H9 (cell line): ENCODE results near the gene ATP8A2. TPM values are rescaled to one million over a fixed set of nuclear protein-coding genes. Genes with fewer than 3 reads are reported as not detected.

Source experiments
- DNase-seq: peaks from one replicate; pipeline ENCODE4 v3.0.0-alpha.2; 2017
- H2AFZ ChIP-seq: one replicate; pipeline ENCODE4 v1.6.1; 2013; ENCODE audit warnings: mild to moderate bottlenecking, low read length, control low read depth, moderate library complexity
- H2AK5ac ChIP-seq: 2 replicates; pipeline ENCODE4 v1.6.1; 2013; ENCODE audit warnings: low read length, control low read depth, mixed read lengths; ENCODE audit not compliant: insufficient read length
- H2BK120ac ChIP-seq: one replicate; pipeline ENCODE4 v1.6.1; 2013; ENCODE audit warnings: low read depth, mild to moderate bottlenecking, low read length, control low read depth, inconsistent platforms; ENCODE audit not compliant: poor library complexity, severe bottlenecking
- H2BK12ac ChIP-seq: 2 replicates; pipeline ENCODE4 v1.6.1; 2013; ENCODE audit warnings: low read length, control low read depth, mixed read lengths, low read depth; ENCODE audit not compliant: insufficient read length
- H2BK15ac ChIP-seq: 2 replicates; pipeline ENCODE4 v1.6.1; 2013; ENCODE audit warnings: low read depth, low read length, control low read depth
- H2BK20ac ChIP-seq: one replicate; pipeline ENCODE4 v1.6.1; 2013; ENCODE audit warnings: low read depth, mild to moderate bottlenecking, low read length, control low read depth, inconsistent platforms; ENCODE audit not compliant: poor library complexity, severe bottlenecking
- H2BK5ac ChIP-seq: 2 replicates; pipeline ENCODE4 v1.6.1; 2013; ENCODE audit warnings: low read length, control low read depth, mixed read lengths; ENCODE audit not compliant: insufficient read length
- H3K14ac ChIP-seq: 2 replicates; pipeline ENCODE4 v1.6.1; 2013; ENCODE audit warnings: low read length, control low read depth; ENCODE audit not compliant: insufficient read depth
- H3K18ac ChIP-seq: 2 replicates; pipeline ENCODE4 v1.6.1; 2013; ENCODE audit warnings: low read depth, mild to moderate bottlenecking, mixed read lengths, low read length, control low read depth; ENCODE audit not compliant: insufficient read length
- H3K23ac ChIP-seq: 2 replicates; pipeline ENCODE4 v1.6.1; 2013; ENCODE audit warnings: low read length, control low read depth, mixed read lengths, low read depth; ENCODE audit not compliant: insufficient read length
- H3K23me2 ChIP-seq: 2 replicates; pipeline ENCODE4 v1.6.1; 2013; ENCODE audit warnings: low read depth, mild to moderate bottlenecking, mixed read lengths, low read length, control low read depth; ENCODE audit not compliant: insufficient read length, poor library complexity, severe bottlenecking
- H3K27ac ChIP-seq: 2 replicates; pipeline ENCODE4 v1.5.1; 2013; ENCODE audit warnings: low read length, control low read depth, mixed read lengths, low read depth; ENCODE audit not compliant: insufficient read length
- H3K27me3 ChIP-seq: 2 replicates; pipeline ENCODE4 v1.6.1; 2013; ENCODE audit warnings: low read length, control low read depth, inconsistent platforms; ENCODE audit not compliant: insufficient read depth
- H3K4ac ChIP-seq: 2 replicates; pipeline ENCODE4 v1.6.1; 2013; ENCODE audit warnings: low read depth, mild to moderate bottlenecking, control low read depth, inconsistent platforms, low read length, moderate library complexity
- H3K4me1 ChIP-seq: 2 replicates; pipeline ENCODE4 v1.6.1; 2013; ENCODE audit warnings: low read length, control low read depth, inconsistent platforms; ENCODE audit not compliant: insufficient read depth
- H3K4me2 ChIP-seq: 2 replicates; pipeline ENCODE4 v1.6.1; 2013; ENCODE audit warnings: low read length, control low read depth, mixed read lengths; ENCODE audit not compliant: insufficient read length, insufficient read depth
- H3K56ac ChIP-seq: 2 replicates; pipeline ENCODE4 v1.6.1; 2013; ENCODE audit warnings: low read depth, mild to moderate bottlenecking, mixed read lengths, low read length, control low read depth; ENCODE audit not compliant: insufficient read length
- H3K79me1 ChIP-seq: 2 replicates; pipeline ENCODE4 v1.6.1; 2013; ENCODE audit warnings: low read depth, mild to moderate bottlenecking, moderate library complexity, low read length, control low read depth, inconsistent platforms; ENCODE audit not compliant: insufficient read depth, poor library complexity, severe bottlenecking
- H3K79me2 ChIP-seq: 2 replicates; pipeline ENCODE4 v1.6.1; 2013; ENCODE audit warnings: low read length, control low read depth, inconsistent platforms; ENCODE audit not compliant: insufficient read depth
- H3K9ac ChIP-seq: 2 replicates; pipeline ENCODE4 v1.6.1; 2013; ENCODE audit warnings: low read length, control low read depth, mixed read lengths; ENCODE audit not compliant: insufficient read length; ENCODE audit errors: extremely low read depth
- H3K9me3 ChIP-seq: one replicate; pipeline ENCODE4 v1.6.1; 2013; ENCODE audit warnings: low read depth, low read length, inconsistent platforms; ENCODE audit not compliant: control insufficient read depth
- H3T11ph ChIP-seq: one replicate; pipeline ENCODE4 v1.6.1; 2013; ENCODE audit warnings: mild to moderate bottlenecking, low read length, control low read depth, inconsistent platforms
- H4K20me1 ChIP-seq: one replicate; pipeline ENCODE4 v1.6.1; 2013; ENCODE audit not compliant: control insufficient read depth, insufficient read length, insufficient read depth
- H4K5ac ChIP-seq: 2 replicates; pipeline ENCODE4 v1.6.1; 2013; ENCODE audit warnings: low read depth, mild to moderate bottlenecking, mixed read lengths, low read length, control low read depth; ENCODE audit not compliant: insufficient read length
- H4K8ac ChIP-seq: replicated peaks from 2 replicates; pipeline ENCODE4 v1.6.1; 2013; ENCODE audit warnings: low read length, control low read depth, mixed read lengths, low read depth; ENCODE audit not compliant: insufficient read length
- H4K91ac ChIP-seq: 2 replicates; pipeline ENCODE4 v1.6.1; 2013; ENCODE audit warnings: low read depth, mild to moderate bottlenecking, moderate library complexity, mixed read lengths, low read length, control low read depth; ENCODE audit not compliant: insufficient read length
- H3K27ac Mint-ChIP-seq, 3 experiments: 2 replicates in 2 of 3; 3 replicates in 1 of 3; pipeline ENCODE4 v1.8.0; 2020 to 2021; ENCODE audit warnings: mixed read lengths in 3 of 3, mild to moderate bottlenecking in 1 of 3, moderate library complexity in 1 of 3
- H3K27me3 Mint-ChIP-seq: 2 replicates; pipeline ENCODE4 v1.8.0; 2021; ENCODE audit warnings: low read depth, mild to moderate bottlenecking, moderate library complexity, mixed read lengths
- H3K36me3 Mint-ChIP-seq, 3 experiments: 2 replicates in 2 of 3; 3 replicates in 1 of 3; pipeline ENCODE4 v1.8.0; 2020 to 2021; ENCODE audit warnings: low read depth in 3 of 3, mixed read lengths in 3 of 3; ENCODE audit not compliant: insufficient read depth in 1 of 3
- H3K4me1 Mint-ChIP-seq, 2 experiments: 2 replicates each; pipeline ENCODE4 v1.8.0; 2020; ENCODE audit warnings: mixed read lengths in 2 of 2
- H3K4me3 Mint-ChIP-seq, 2 experiments: 2 replicates in 1 of 2; 3 replicates in 1 of 2; pipeline ENCODE4 v1.8.0; 2020 to 2021; ENCODE audit warnings: mild to moderate bottlenecking in 2 of 2, mixed read lengths in 2 of 2, moderate library complexity in 1 of 2
- H3K9me3 Mint-ChIP-seq, 2 experiments: 2 replicates in 1 of 2; 3 replicates in 1 of 2; pipeline ENCODE4 v1.8.0; 2020; ENCODE audit warnings: mild to moderate bottlenecking in 2 of 2, mixed read lengths in 2 of 2, moderate library complexity in 1 of 2
- CTCF ChIP-seq: fragments of 200-600 bp; sonication (generic); conservative IDR thresholded peaks from 3 replicates; pipeline ENCODE4 v1.8.0; 2021; ENCODE audit warnings: antibody characterized with exemption, mild to moderate bottlenecking
- WGBS: extraction: QIAGEN DNeasy Blood & Tissue Kit; methylation state at CpG from one replicate; pipeline ENCODE4 v1.1.7; 2013; ENCODE audit warnings: missing lambda C conversion rate, low lambda C conversion rate, mixed read lengths; ENCODE audit not compliant: insufficient read length; ENCODE audit errors: extremely low coverage; 5-methylcytosine and 5-hydroxymethylcytosine counted together
- total RNA-seq: library from RNA; stranded (reverse); gene quantifications from 2 replicates; pipeline ENCODE4 v1.2.1, GENCODE V29; 2021

Gene ATP8A2
- total RNA-seq, 1 experiment from 2014 or later, result 18.2 TPM

- H2BK12ac ChIP-seq, result no peak overlapping the region
- H3K79me2 ChIP-seq, result no peaks in the 10 kb centered on the region
- no peak for TF ChIP-seq CTCF
- no peaks in the 10 kb centered on the region for H3K23me2 ChIP-seq
- no peak overlapping the region for H2BK20ac ChIP-seq
- DNase-seq, result no peak
- no peak overlapping the region for H2BK120ac ChIP-seq
- no peaks in the 10 kb centered on the region for H4K20me1 ChIP-seq
- H2BK15ac ChIP-seq, result no peak overlapping the region
- no peak overlapping the region for H3K23ac ChIP-seq
- H3T11ph ChIP-seq, result no peak overlapping the region
- H3K27ac ChIP-seq, result no peak overlapping the region
- H3K14ac ChIP-seq, result no peak overlapping the region
- WGBS, result no CpG with 5 or more reads among the region's 5 CpGs
- H3K4me2 ChIP-seq, result no peak overlapping the region
- no peak overlapping the region for H2AFZ ChIP-seq
- H3K18ac ChIP-seq, result no peak overlapping the region
- Mint-ChIP-seq H3K27me3 (no peaks in the 10 kb centered on the region), H3K4me1 (peaks cover 25 to 30% of the 10 kb centered on the region in 2 experiments), H3K27ac (no peak overlapping the region), H3K36me3 (peaks cover 2 to 4% (median 4%) of the 10 kb centered on the region in 3 experiments; a peak in 4 of 7 replicates), H3K4me3 (no peak overlapping the region), H3K9me3 (peaks cover 2 to 4% of the 10 kb centered on the region in 2 experiments; a peak in 3 of 5 replicates)
- no peak overlapping the region for H2AK5ac ChIP-seq
- H3K27me3 ChIP-seq, result no peaks in the 10 kb centered on the region
- H3K56ac ChIP-seq, result no peak overlapping the region
- no peaks in the 10 kb centered on the region for H3K9me3 ChIP-seq
- peaks cover 22% of the 10 kb centered on the region; the same call in 1 of the 2 replicates for H3K4me1 ChIP-seq
- H3K79me1 ChIP-seq, result no peaks in the 10 kb centered on the region
- H4K91ac ChIP-seq, result no peak overlapping the region
- no peak overlapping the region for H3K4ac ChIP-seq
- no peak overlapping the region for H3K9ac ChIP-seq
- no peak overlapping the region for H4K5ac ChIP-seq
- no peak overlapping the region for H4K8ac ChIP-seq
- H2BK5ac ChIP-seq, result no peak overlapping the region
Measured at GRCh38 chr13:25905611-25906010, 533.8 kb downstream of the ATP8A2 start.
